SHP77 treated with DMSO at 0.1 percent for 48 hours (cell line): ENCODE measurements around the gene PPIL3.

ENCODE experiments used
- DNase-seq: peaks from one replicate; lab custom pipeline; 2025; lab: John Stamatoyannopoulos, UW

PPIL3 gene

GRCh38 chr2:200860092-200860795 lies 28.6 kb downstream of the PPIL3 start:
- no peak for DNase-seq

GRCh38 chr2:200856806-200857205 lies 32.1 kb downstream of the PPIL3 start:
- no peak for DNase-seq

- no peak for DNase-seq
Measured at GRCh38 chr2:200852605-200853004, 36.3 kb downstream of the PPIL3 start.

GRCh38 chr2:200851398-200852248 lies 37.3 kb downstream of the PPIL3 start:
- DNase-seq: no peak

GRCh38 chr2:200850512-200851256 lies 38.2 kb downstream of the PPIL3 start:
- DNase-seq: no peak

- no peak for DNase-seq
Measured at GRCh38 chr2:200847939-200848338, 40.9 kb downstream of the PPIL3 start.

- no peak for DNase-seq
Measured at GRCh38 chr2:200847269-200847668, 41.6 kb downstream of the PPIL3 start.

GRCh38 chr2:200845669-200846325 lies 43.1 kb downstream of the PPIL3 start:
- DNase-seq: no peak

GRCh38 chr2:200845194-200845593 lies 43.7 kb downstream of the PPIL3 start:
- DNase-seq: no peak

GRCh38 chr2:200843993-200844948 lies 44.6 kb downstream of the PPIL3 start:
- no peak for DNase-seq

GRCh38 chr2:200839513-200839912 lies 49.4 kb downstream of the PPIL3 start:
- DNase-seq: no peak

GRCh38 chr2:200834701-200835100 lies 54.2 kb downstream of the PPIL3 start:
- no peak for DNase-seq

GRCh38 chr2:200829258-200829655 lies 59.6 kb downstream of the PPIL3 start:
- no peak for DNase-seq

GRCh38 chr2:200828572-200829257 lies 60.2 kb downstream of the PPIL3 start:
- DNase-seq: no peak

- no peak for DNase-seq
Measured at GRCh38 chr2:200828104-200828503, 60.8 kb downstream of the PPIL3 start.

- no peak for DNase-seq
Measured at GRCh38 chr2:200821686-200822245, 67.1 kb downstream of the PPIL3 start.
